Hepatocyte (in vitro differentiated cells): Measurements from ENCODE around the gene BPIFB2.

Experiments
- EZH2 ChIP-seq: fragments of 200-600 bp; sonication (generic); IDR thresholded peaks from 2 replicates; pipeline ENCODE4 v1.6.1; 2016; ENCODE audit warnings: antibody characterized with exemption, mild to moderate bottlenecking, borderline replicate concordance
- EZH2phosphoT487 ChIP-seq: fragments of 200-600 bp; sonication (generic); IDR thresholded peaks from one replicate; pipeline ENCODE4 v1.6.1; 2018; ENCODE audit warnings: antibody characterized with exemption, mild to moderate bottlenecking, low read depth, moderate library complexity; ENCODE audit not compliant: unreplicated experiment, severe bottlenecking
- TF ChIP-seq, protein P1 (sequence below): fragments of 200-600 bp; sonication (generic); IDR thresholded peaks from 2 replicates; pipeline ENCODE4 v1.5.1; 2016; ENCODE audit warnings: antibody characterized with exemption, mild to moderate bottlenecking; ENCODE audit not compliant: poor library complexity

DNA sequence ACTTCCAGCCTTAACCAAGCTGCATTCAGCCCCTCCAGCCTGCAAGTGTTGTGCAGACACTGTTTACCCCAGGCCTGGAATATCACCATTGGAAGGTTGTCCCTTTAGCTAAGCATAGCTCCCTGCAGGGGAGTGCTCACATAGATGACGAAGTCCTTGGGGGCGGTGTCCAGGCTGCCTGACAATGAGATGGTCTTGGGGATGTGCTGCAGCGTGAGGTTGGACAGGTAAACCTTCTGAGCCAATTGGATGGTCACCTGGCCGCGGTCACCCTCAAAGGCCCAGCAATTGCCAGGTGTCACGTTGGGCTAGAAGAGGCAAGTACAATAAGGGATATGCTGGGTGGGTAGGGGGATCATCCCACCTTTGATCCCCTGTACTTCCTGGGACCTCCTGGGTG is 21.9 kb upstream of the BPIFB2 start:
- TF ChIP-seq, protein P1, sequence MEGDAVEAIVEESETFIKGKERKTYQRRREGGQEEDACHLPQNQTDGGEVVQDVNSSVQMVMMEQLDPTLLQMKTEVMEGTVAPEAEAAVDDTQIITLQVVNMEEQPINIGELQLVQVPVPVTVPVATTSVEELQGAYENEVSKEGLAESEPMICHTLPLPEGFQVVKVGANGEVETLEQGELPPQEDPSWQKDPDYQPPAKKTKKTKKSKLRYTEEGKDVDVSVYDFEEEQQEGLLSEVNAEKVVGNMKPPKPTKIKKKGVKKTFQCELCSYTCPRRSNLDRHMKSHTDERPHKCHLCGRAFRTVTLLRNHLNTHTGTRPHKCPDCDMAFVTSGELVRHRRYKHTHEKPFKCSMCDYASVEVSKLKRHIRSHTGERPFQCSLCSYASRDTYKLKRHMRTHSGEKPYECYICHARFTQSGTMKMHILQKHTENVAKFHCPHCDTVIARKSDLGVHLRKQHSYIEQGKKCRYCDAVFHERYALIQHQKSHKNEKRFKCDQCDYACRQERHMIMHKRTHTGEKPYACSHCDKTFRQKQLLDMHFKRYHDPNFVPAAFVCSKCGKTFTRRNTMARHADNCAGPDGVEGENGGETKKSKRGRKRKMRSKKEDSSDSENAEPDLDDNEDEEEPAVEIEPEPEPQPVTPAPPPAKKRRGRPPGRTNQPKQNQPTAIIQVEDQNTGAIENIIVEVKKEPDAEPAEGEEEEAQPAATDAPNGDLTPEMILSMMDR, result no peak
- no peak for TF ChIP-seq EZH2phosphoT487
- TF ChIP-seq EZH2, result no peak
